GM12801 (cell line): ENCODE measurements around the gene SMIM30.

Source experiments
- CTCF ChIP-seq: IDR thresholded peaks from one replicate; pipeline ENCODE4 v1.5.1; 2011; ENCODE audit warnings: control low read depth; ENCODE audit not compliant: insufficient read length; ENCODE audit errors: extremely low read depth

SMIM30 gene

GRCh38 chr7:113118074-113118959 lies at the start of gene SMIM30:
TSS of gene SMIM30 (minus strand) at chr7:113118554. CDS start at chr7:113117578, 976 bp downstream.
- no peak for TF ChIP-seq CTCF

- no peak for TF ChIP-seq CTCF
These were observed 42.7 kb upstream of the SMIM30 start for GRCh38 chr7:113161050-113161449.

GRCh38 chr7:113159746-113160339 lies 41.5 kb upstream of the SMIM30 start:
- TF ChIP-seq CTCF, result no peak

- no peak for TF ChIP-seq CTCF
These were observed 40.4 kb upstream of the SMIM30 start for GRCh38 chr7:113158756-113159155.

- no peak for TF ChIP-seq CTCF
These were observed 35.8 kb upstream of the SMIM30 start for GRCh38 chr7:113154117-113154516.

- no peak for TF ChIP-seq CTCF
These were observed 26.5 kb upstream of the SMIM30 start for GRCh38 chr7:113144817-113145216.

GRCh38 chr7:113143486-113144257 lies 25.3 kb upstream of the SMIM30 start:
- TF ChIP-seq CTCF, result no peak
